ENCODE measurements around the gene KCNAB3. TPM values are rescaled to one million over a fixed set of nuclear protein-coding genes. Genes with fewer than 3 reads are reported as not detected.

Gene KCNAB3
- total RNA-seq, 2 donors from 2014 or later = not detected

DNA sequence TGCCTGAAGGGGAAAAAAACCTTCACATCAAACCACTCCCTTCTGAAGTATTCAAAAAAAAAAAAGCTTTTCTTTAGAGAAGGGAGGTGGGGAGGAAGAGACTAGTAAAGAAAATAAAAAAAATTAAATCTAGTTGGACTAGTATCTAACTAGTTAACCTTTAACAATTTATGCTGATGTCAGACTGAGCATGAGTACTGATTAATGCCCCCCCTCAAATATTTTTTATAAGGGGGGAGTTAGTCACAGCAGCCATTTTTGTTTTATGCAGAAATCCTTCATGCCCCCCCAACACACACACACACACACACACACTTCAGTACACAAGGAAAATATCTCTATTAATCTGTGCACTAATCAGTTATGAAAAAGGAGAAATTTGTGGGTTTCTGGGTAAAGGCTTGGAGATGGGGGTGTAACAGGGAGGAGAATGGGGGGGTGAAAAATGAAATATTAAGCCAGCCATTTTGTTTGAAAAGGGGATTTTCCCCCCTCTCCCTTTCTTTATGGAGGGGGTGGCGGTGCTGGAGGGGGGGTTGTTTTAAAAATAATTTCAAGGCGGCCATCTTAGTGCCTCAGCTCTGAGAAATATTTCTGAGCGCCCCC is 45.8 kb downstream of the KCNAB3 start:
- H3K4me1 ChIP-seq (ENCODE audit: control insufficient read depth in 1 of 2, low read depth in 2 of 2) = peaks cover 23 to 55% of the 10 kb centered on the region in 2 donors
- H3K27ac ChIP-seq = peak overlapping the region in 1 of 2 donors; percentile 33
- no peaks in the 10 kb centered on the region for H3K9me3 ChIP-seq
- H3K36me3 ChIP-seq = no peaks in the 10 kb centered on the region
- ATAC-seq (ENCODE audit: insufficient number of reproducible peaks, low FRiP score, low read depth) (no peak), DNase-seq (ENCODE audit: low spot score) (no peak)
- TF ChIP-seq, protein P1, sequence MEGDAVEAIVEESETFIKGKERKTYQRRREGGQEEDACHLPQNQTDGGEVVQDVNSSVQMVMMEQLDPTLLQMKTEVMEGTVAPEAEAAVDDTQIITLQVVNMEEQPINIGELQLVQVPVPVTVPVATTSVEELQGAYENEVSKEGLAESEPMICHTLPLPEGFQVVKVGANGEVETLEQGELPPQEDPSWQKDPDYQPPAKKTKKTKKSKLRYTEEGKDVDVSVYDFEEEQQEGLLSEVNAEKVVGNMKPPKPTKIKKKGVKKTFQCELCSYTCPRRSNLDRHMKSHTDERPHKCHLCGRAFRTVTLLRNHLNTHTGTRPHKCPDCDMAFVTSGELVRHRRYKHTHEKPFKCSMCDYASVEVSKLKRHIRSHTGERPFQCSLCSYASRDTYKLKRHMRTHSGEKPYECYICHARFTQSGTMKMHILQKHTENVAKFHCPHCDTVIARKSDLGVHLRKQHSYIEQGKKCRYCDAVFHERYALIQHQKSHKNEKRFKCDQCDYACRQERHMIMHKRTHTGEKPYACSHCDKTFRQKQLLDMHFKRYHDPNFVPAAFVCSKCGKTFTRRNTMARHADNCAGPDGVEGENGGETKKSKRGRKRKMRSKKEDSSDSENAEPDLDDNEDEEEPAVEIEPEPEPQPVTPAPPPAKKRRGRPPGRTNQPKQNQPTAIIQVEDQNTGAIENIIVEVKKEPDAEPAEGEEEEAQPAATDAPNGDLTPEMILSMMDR (IDR thresholded peaks at IDR 0.05) = no peak
- H3K27me3 ChIP-seq (replicated peaks; ENCODE audit: insufficient read depth) = no peaks in the 10 kb centered on the region
- peak overlapping the region; percentile 59 for H3K4me3 ChIP-seq

DNA sequence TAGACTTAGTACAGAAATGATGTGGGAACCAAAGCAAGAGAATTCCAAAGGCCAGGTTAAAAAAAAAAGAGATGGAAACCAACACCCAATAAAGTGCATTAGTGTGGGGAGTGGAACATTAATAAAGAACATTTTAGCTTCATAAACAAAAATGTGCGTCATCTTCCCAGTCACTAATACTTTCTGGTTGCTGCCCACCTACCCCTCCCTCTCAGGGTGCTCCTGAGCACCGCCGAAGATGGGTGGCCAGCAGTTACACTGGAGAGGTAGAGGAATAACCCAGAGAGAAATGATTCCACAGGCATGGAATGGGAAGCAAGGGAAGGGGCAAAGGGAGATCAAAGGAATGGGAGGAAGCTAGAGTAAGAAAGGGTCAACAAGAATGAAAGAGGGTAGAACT is 47.0 kb downstream of the KCNAB3 start:
- DNase-seq (ENCODE audit: low spot score) (no peak), ATAC-seq (ENCODE audit: insufficient number of reproducible peaks, low FRiP score, low read depth) (no peak)
- H3K27me3 ChIP-seq (replicated peaks; ENCODE audit: insufficient read depth) = no peaks in the 10 kb centered on the region
- no peak overlapping the region for H3K27ac ChIP-seq
- peaks cover 12 to 43% of the 10 kb centered on the region in 2 donors for H3K4me1 ChIP-seq (ENCODE audit: control insufficient read depth in 1 of 2, low read depth in 2 of 2)
- TF ChIP-seq, protein P1 (IDR thresholded peaks at IDR 0.05) = no peak
- no peak overlapping the region for H3K4me3 ChIP-seq
- H3K36me3 ChIP-seq = no peaks in the 10 kb centered on the region
- no peaks in the 10 kb centered on the region for H3K9me3 ChIP-seq

DNA sequence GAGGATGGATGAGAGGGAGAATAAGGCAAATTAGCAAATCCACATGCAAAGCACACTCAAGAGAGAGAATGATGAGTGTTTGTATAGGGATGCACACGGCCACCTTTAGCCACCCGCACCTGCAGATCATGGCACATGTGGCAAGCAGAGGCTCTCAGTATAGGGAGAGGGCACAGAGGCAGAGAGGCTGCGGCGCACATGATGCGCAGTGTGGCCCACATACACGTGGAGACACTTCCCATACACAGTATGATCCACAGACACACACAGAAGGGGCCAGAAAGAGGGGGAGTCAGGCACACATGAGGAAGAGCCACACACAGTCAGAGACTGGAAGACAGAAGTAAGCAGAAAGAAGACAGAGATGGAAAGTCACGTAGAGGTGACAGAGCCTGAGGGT is 47.6 kb downstream of the KCNAB3 start:
- TF ChIP-seq, protein P1 (IDR thresholded peaks at IDR 0.05) = no peak
- no peaks in the 10 kb centered on the region for H3K36me3 ChIP-seq
- no peaks in the 10 kb centered on the region for H3K27me3 ChIP-seq (replicated peaks; ENCODE audit: insufficient read depth)
- DNase-seq (ENCODE audit: low spot score) (no peak), ATAC-seq (ENCODE audit: insufficient number of reproducible peaks, low FRiP score, low read depth) (no peak)
- H3K4me1 ChIP-seq (ENCODE audit: control insufficient read depth in 1 of 2, low read depth in 2 of 2) = peaks cover 12 to 43% of the 10 kb centered on the region in 2 donors
- H3K9me3 ChIP-seq = no peaks in the 10 kb centered on the region
- no peak overlapping the region for H3K27ac ChIP-seq
- no peak overlapping the region for H3K4me3 ChIP-seq

DNA sequence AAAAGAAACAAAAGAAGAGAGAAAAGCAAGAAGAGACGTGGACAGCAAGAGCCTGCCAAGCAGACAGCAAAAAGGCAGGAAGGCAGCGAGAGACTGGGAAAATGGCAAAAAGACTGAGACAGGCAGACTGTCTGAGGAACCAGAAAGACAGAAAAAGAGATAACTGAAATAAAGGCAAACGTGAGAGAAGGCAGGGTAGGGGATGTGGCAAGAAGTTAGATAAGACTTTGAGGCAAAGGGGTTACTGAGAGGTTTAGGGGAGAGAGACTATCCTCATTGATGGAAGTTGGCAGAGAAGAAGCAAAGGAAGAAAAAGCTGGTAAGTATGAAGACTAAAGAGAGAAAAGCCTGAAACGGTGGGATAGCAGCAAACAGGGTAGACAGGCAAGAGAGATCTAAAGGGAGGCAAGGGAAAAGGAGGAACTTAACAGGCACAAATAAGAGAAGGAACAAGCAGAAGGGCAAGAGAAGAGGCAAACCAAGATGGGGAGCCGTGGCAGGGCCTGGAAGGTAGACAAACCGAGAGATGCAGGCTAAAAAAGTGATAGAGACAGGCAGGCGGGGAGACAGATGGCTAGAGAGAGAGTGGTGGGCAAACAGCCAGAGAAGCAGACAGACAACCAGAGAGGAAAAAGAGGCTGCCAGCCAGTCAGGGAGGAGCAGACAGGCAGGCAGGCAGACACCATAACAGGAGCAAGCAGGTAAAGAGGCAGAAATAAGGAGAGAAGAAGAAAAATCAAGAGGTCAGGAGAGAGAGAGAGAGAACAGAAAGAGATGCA is 48.2 kb downstream of the KCNAB3 start:
- no peaks in the 10 kb centered on the region for H3K27me3 ChIP-seq (replicated peaks; ENCODE audit: insufficient read depth)
- H3K27ac ChIP-seq = no peak overlapping the region
- ATAC-seq (ENCODE audit: insufficient number of reproducible peaks, low FRiP score, low read depth) = no peak
- peaks cover 7 to 38% of the 10 kb centered on the region in 2 donors for H3K4me1 ChIP-seq (ENCODE audit: control insufficient read depth in 1 of 2, low read depth in 2 of 2)
- TF ChIP-seq, protein P1 (IDR thresholded peaks at IDR 0.05) = no peak
- H3K36me3 ChIP-seq = no peaks in the 10 kb centered on the region
- H3K9me3 ChIP-seq = no peaks in the 10 kb centered on the region
- no peak for DNase-seq (ENCODE audit: low spot score)
- no peak overlapping the region for H3K4me3 ChIP-seq

DNA sequence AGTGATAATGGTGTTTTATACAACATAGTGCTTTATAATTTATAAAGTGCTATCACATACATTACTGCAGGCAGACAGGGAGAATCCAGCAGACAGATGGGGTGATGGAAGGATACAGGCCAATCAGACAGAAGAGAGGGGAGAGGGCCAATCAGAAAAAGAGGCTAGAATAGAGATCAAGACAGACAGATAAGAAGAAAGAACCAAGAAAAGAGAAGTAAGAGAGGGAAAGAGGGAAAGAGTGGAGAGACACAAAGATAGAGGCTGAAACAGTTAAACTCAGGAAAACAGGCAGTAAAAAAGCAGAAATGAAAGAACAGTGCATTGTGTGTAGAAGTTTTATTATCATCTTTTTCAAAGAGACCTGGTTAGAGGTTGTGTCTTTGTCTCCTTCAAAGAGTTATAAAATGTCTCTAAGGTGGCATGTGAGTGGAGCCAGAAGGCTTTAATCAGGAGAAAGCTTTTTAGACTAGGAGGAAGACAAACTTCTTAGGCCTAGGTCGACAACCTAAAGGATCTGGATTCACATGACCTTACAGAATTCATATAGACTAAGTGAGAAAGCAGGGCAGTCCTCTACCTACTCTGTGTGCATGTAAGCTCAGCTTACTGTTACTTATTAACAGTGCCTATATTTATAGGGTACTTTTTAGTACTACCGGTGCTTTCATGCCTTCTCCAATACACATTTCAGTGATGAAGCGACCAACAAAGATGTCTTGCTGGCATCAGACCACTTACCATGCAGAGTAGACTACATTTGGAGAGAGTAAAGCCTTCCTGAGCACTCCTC is 49.4 kb downstream of the KCNAB3 start:
- no peak for ATAC-seq (ENCODE audit: insufficient number of reproducible peaks, low FRiP score, low read depth)
- Histone ChIP-seq H3K27me3 (replicated peaks; ENCODE audit: insufficient read depth) (no peaks in the 10 kb centered on the region), H3K9me3 (no peaks in the 10 kb centered on the region), H3K36me3 (no peaks in the 10 kb centered on the region), H3K4me3 (no peak overlapping the region), H3K27ac (no peak overlapping the region), H3K4me1 (ENCODE audit: control insufficient read depth in 1 of 2, low read depth in 2 of 2) (peaks cover 3 to 31% of the 10 kb centered on the region in 2 donors)
- TF ChIP-seq, protein P1 (IDR thresholded peaks at IDR 0.05) = no peak
- DNase-seq (ENCODE audit: low spot score) = no peak

All from thoracic aorta (tissue), 2 donors.